GM12878 (cell line): ENCODE results near the gene DPEP1. TPM values are rescaled to one million over a fixed set of nuclear protein-coding genes. Genes with fewer than 3 reads are reported as not detected.

ENCODE experiments used
- BHLHE40 ChIP-seq, 2 experiments: fragments of 450-650 bp in 1 of 2; IDR thresholded peaks; 2 replicates each; pipeline ENCODE4 v1.6.1; 2011 to 2017; ENCODE audit warnings: low read depth in 2 of 2, borderline replicate concordance in 1 of 2, improper control_type of control experiment in 1 of 2, low read length in 1 of 2, mild to moderate bottlenecking in 1 of 2
- BMI1 ChIP-seq: fragments of 450-650 bp; IDR thresholded peaks from 2 replicates; pipeline ENCODE4 v1.6.1; 2016; ENCODE audit warnings: mild to moderate bottlenecking, moderate library complexity, borderline replicate concordance
- CREB1 ChIP-seq: IDR thresholded peaks from 2 replicates; pipeline ENCODE4 v1.6.1; 2012; ENCODE audit warnings: low read depth, mild to moderate bottlenecking, inconsistent platforms
- E2F4 ChIP-seq: IDR thresholded peaks from 2 replicates; pipeline ENCODE4 v1.6.1; 2012; ENCODE audit warnings: low read depth, low read length, improper control_type of control experiment
- EGR1 ChIP-seq, 2 experiments: IDR thresholded peaks; 1 replicate in 1 of 2; 2 replicates in 1 of 2; pipeline ENCODE4 v1.6.1; 2011 to 2012; ENCODE audit warnings: low read depth in 2 of 2, low read length in 2 of 2, borderline replicate concordance in 1 of 2, mild to moderate bottlenecking in 1 of 2, moderate library complexity in 1 of 2
- HDAC2 ChIP-seq: fragments of 200-600 bp; sonication (generic); IDR thresholded peaks from 2 replicates; pipeline ENCODE4 v1.6.1; 2017
- HSF1 ChIP-seq: fragments of 150-350 bp; IDR thresholded peaks from 2 replicates; pipeline ENCODE4 v1.6.1; 2014; ENCODE audit warnings: mild to moderate bottlenecking, low read depth, low read length
- JUNB ChIP-seq: IDR thresholded peaks from 2 replicates; pipeline ENCODE4 v1.6.1; 2016; ENCODE audit warnings: antibody characterized with exemption, mild to moderate bottlenecking
- NBN ChIP-seq: fragments of 450-650 bp; IDR thresholded peaks from 2 replicates; pipeline ENCODE4 v1.6.1; 2016
- NKRF ChIP-seq: fragments of 450-650 bp; conservative IDR thresholded peaks from 2 replicates; pipeline ENCODE4 v1.6.1; 2017; ENCODE audit warnings: mild to moderate bottlenecking, moderate library complexity
- NR2F1 ChIP-seq: fragments of 450-650 bp; conservative IDR thresholded peaks from 2 replicates; pipeline ENCODE4 v1.6.1; 2017; ENCODE audit warnings: mild to moderate bottlenecking
- PML ChIP-seq: IDR thresholded peaks from 2 replicates; pipeline ENCODE4 v1.6.1; 2012; ENCODE audit warnings: low read length, inconsistent platforms
- RFX5 ChIP-seq: IDR thresholded peaks from 2 replicates; pipeline ENCODE4 v1.6.1; 2011; ENCODE audit warnings: low read depth, low read length, improper control_type of control experiment
- SIN3A ChIP-seq: IDR thresholded peaks from 2 replicates; pipeline ENCODE4 v1.6.1; 2012; ENCODE audit warnings: low read depth, low read length, improper control_type of control experiment
- SKIL ChIP-seq: fragments of 450-650 bp; IDR thresholded peaks from 2 replicates; pipeline ENCODE4 v1.6.1; 2017; ENCODE audit warnings: mild to moderate bottlenecking, low read depth, inconsistent platforms; ENCODE audit not compliant: poor library complexity, severe bottlenecking
- SMAD1 ChIP-seq: fragments of 450-650 bp; IDR thresholded peaks from 2 replicates; pipeline ENCODE4 v1.6.1; 2018; ENCODE audit warnings: mild to moderate bottlenecking, low read depth; ENCODE audit not compliant: partially characterized antibody
- TCF12 ChIP-seq: IDR thresholded peaks from 2 replicates; pipeline ENCODE4 v1.6.1; 2011; ENCODE audit warnings: low read depth, mild to moderate bottlenecking, low read length
- ZNF592 ChIP-seq: fragments of 450-650 bp; IDR thresholded peaks from 2 replicates; pipeline ENCODE4 v1.6.1; 2017; ENCODE audit warnings: mild to moderate bottlenecking, moderate library complexity
- ZNF622 ChIP-seq: fragments of 450-650 bp; IDR thresholded peaks from 2 replicates; pipeline ENCODE4 v1.6.1; 2017; ENCODE audit warnings: mild to moderate bottlenecking, inconsistent platforms
- polyA plus RNA-seq, 11 experiments: library from polyadenylated mRNA; depleted of rRNA in 4 of 11; unstranded in 6 of 11; stranded (reverse) in 5 of 11; fragments of >200 nt; fragmentation: Nextera tagmentation in 4 of 11; fragmentation: Illumina TruSeq in 1 of 11; extraction: Ambion mirVana in 4 of 11; extraction: Trizol in 1 of 11; gene quantifications; 1 replicate in 1 of 11; 2 replicates in 10 of 11; pipeline versions ENCODE4 v1.2.1 to v1.2.3, GENCODE V29; 2011 to 2016; ENCODE audit warnings: inconsistent platforms in 2 of 11, missing spikeins in 2 of 11, low read depth in 1 of 11
- total RNA-seq, 4 experiments: library from RNA; depleted of rRNA in 3 of 4; stranded (reverse); fragments of >200 nt in 3 of 4; fragmentation: Illumina TruSeq in 1 of 4; extraction: Trizol in 1 of 4; gene quantifications; 2 replicates each; pipeline versions ENCODE4 v1.2.1 to v1.2.3, GENCODE V29; 2013 to 2021

DPEP1 gene
- total and polyA plus RNA-seq, 10 of the 15 experiments (the other 5 are each of a cell fraction or from before 2014, with no cell fraction given), result not detected

- TF ChIP-seq ZNF622, result no peak
- TF ChIP-seq ZNF592, result no peak
- no peak for TF ChIP-seq TCF12
- TF ChIP-seq BHLHE40 (IDR thresholded peaks at IDR 0.05; ENCODE audit: borderline replicate concordance in 1 of 2, low read depth in 2 of 2, low read length in 1 of 2), result peak; percentile 90 to 95
- no peak for TF ChIP-seq SKIL
- 0 out of 2 replicates have a peak, but pooled peaks have one; percentile 10 for TF ChIP-seq CREB1
- TF ChIP-seq NBN, result no peak
- TF ChIP-seq SIN3A, result no peak
- 0 out of 3 replicates have a peak, but pooled peaks of 1 of the 2 experiments have one; percentile 14 for TF ChIP-seq EGR1 (IDR thresholded peaks at IDR 0.05; ENCODE audit: borderline replicate concordance in 1 of 2, low read depth in 2 of 2, low read length in 2 of 2)
- TF ChIP-seq HDAC2, result no peak
- TF ChIP-seq BMI1, result no peak
- no peak for TF ChIP-seq SMAD1
- peak; percentile 77 for TF ChIP-seq NR2F1
- no peak for TF ChIP-seq RFX5
- TF ChIP-seq JUNB, result no peak
- no peak for TF ChIP-seq PML
- TF ChIP-seq HSF1, result no peak
- 0 out of 2 replicates have a peak, but pooled peaks have one; percentile 34 for TF ChIP-seq NKRF
- no peak for TF ChIP-seq E2F4
Observed at GRCh38 chr16:89565506-89566372, 47.7 kb upstream of the DPEP1 start (continued).
